GM19372 (cell line): ENCODE data around the gene TIGIT.

Experiments
- ATAC-seq: cut with Tn5 transposase; IDR thresholded peaks from one replicate; pipeline ENCODE4 v1.9.1; 2021; ENCODE audit warnings: mild to moderate bottlenecking, low read depth, moderate library complexity; ENCODE audit not compliant: unreplicated experiment

Gene TIGIT

GRCh38 chr3:114308830-114309229, 15.0 kb downstream of the TIGIT start:
- ATAC-seq = peak; percentile 82

DNA sequence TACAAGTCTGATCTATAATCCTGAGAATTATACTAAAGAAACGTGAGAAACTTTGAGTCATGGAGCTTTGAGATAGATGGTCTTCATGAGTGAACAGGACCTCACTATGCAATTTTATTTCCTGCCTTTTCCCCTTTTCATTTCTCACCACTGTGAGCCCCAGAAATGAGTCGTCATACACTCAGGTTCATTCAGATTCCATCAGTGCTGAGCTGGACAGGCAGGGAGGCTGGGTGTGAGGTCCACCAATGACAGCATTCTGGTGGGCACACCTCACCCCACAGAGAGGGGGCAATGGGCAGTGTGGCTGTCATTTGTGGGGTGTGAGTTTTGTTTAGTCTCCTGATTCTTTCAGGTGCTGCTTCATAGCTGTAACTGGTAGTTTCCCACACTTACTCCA, 16.9 kb downstream of the TIGIT start:
- no peak for ATAC-seq

- ATAC-seq = no peak
Measured at GRCh38 chr3:114313426-114313825, 19.6 kb downstream of the TIGIT start.

DNA sequence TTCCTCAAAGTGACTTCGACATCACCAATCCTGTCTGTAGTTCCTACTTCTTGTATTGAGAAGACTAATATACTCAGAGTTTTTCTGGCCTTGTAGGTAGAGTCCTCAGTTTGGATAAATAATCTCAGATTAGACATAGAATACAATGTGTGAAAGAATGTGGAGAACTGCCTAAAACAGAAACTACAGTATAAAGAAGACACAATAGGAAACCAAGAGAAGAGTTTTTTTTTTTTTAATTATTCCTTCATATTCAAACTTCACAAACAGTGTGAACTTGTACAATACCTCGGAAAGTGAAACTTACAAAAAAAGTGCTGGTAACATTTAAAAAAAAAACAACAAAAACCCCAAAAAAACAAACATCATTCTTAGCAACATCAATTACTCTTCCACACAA, 20.5 kb downstream of the TIGIT start:
- no peak for ATAC-seq

GRCh38 chr3:114318295-114318694, 24.5 kb downstream of the TIGIT start:
- ATAC-seq = no peak

DNA sequence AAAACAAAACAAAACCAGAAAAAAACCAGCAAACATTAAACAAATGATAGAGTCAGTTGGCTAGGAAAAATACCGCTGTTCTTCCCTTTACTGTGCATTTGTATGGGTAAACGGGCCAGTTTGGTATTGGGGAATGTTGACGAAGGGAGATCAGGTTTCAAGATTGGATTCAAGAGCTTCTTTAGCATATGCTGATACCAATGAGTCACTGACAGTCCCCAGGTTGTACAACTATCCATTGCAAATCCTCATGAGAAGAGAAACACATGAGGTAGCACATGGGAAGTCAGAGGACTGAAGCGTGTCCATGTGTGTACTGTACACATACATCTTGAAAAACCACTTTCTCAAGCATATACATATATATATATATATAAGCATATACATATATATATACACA, 25.6 kb downstream of the TIGIT start:
- ATAC-seq = no peak

- ATAC-seq = no peak
Measured at GRCh38 chr3:114320246-114320645, 26.4 kb downstream of the TIGIT start.

DNA sequence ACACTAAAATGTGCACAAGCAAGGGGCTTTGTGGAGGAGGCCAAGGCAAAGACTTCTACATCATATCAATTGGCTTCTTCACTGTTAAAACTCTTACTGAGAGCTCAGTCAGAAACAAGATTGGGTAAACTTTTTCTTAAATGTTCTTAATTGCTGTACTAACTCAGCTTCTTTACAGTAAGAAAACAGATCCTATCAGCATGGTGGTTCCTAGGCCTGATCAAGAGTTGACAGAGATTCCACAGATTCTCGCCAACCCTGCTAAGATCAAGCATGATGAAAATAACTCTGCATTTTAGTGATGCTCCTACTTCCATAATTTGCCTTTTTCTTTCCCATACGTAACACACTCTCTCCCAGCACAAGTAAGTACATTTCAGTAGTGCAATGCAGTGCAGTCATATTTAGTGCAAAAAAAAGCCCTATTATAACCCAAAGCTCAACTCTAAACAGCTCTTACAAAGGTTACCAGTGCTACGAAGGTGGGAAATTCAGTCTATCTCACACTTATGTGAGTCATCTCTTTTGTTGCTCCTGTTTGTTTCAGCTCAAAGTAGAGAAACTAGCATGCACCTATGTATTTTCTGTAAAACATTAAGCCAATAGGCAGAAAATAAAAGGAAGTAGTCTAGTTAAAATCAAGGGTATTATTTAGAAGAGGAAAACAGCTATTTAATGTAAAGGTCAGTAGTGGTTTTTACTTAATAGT, 29.9 kb downstream of the TIGIT start:
- no peak for ATAC-seq

DNA sequence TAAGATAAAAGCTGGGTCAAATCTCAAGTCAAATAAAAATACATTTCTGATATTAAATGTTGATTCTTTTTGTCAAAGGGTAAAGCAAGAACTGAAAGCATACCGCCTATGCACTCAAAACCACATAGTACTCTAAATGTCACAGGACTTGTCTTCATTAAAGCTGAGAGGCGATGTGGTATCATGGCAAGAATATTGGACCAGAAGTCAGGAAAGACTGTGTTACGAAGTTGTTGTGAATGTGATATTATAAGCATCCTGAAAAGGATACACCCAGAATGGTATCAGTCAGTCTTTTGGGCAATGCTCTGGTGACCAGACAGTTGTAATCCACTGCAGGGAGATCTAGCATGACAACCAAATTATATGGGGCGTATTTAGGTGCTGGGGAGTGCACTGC, 33.8 kb downstream of the TIGIT start:
- ATAC-seq = peak; percentile 49

DNA sequence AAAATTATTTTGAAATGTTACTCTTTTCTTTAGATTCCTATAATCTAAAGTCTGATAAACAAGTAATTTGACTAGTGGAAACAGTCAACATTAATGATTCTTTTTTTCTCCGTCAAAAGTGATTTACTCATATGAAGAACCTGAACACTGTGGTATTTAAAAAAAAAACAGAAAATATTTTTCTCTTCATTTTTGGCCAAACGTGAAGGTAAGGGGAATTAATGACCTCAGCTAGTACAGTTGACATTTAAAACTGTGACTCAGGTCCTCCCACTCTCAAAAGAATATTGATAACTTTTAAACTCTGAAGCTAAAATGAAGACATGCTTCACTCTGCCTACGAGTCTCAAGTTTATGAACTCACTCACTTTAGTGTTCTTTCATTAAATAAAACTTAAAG, 34.5 kb downstream of the TIGIT start:
- no peak for ATAC-seq

GRCh38 chr3:114329823-114330222, 36.0 kb downstream of the TIGIT start:
- ATAC-seq = no peak

DNA sequence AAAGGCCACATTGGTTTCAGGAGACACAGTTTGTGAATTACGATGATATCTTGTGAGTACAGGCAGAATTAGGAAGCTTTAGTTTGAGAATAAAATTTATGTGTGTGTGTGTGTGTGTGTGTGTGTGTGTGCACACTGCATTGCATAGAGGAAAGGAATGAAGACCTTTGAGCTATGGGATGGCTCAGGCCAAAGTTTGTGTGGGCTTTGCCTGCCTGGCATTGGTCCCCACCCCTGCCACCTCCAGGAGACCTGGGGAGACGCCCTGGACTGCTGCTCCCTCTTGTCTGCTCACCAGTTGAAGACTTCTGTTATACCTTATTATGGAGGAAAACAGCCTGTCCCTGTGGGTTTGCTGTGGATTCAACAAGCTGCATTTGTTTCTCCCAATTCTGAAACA, 37.2 kb downstream of the TIGIT start:
- no peak for ATAC-seq

DNA sequence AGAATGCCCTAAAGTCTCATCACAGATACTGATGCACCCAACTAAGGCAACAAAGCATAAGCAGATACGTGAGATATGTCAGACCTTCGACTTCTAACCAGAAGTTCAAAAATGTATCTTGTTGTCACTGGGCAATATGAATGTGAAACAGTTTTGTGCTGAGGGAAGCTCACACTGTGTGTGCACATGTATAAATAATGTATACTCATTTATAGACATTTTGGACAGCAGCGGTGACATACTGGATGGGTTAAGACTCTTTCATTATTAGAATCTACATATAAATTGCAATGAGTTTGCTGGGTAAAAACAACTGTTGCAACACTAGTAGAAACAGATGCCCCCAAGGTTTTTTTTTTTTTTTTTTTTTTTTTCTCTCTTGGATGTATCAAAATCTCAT, 37.9 kb downstream of the TIGIT start:
- ATAC-seq = no peak

DNA sequence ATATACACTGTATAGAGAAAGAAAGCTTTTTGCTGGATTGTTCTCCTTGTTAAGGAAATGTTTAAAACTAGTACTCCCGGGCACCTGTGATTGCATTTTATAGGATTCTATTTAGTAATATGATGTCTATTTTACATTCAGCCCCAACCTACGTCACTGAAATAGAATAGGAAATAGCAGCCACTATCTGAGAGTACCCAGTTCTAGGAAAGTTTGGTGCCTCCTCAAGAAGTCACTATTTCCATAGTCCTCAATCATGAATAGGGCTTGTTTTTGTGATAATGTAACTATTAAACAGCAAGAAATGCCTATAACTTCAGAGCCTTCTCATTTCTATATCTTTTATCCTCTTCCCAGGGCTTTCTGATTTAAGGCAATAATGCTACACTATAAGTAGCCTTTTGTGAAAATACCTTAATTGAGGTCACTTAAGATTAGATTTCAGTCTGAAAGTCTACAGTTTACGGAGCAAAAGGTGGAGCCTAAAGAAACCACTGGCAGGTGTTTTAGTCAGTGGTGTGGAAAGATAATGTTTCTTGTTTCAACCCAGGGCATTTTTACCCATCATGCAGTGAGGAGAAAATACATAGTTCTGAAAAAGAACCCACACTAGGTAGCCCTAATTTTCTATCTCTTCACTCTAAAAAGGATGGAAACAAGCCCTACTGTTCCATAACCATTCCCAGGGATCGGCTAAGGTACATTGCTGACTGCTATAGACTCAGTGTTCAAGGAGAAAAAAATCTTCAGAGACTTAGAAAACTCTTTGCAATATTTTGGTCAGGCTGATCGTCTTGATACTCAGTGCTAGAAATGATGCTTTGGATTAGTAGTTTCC, 38.7 kb downstream of the TIGIT start:
- no peak for ATAC-seq

GRCh38 chr3:114333180-114333922, 39.5 kb downstream of the TIGIT start:
- no peak for ATAC-seq

- ATAC-seq = no peak
Measured at GRCh38 chr3:114333923-114334240, 40.1 kb downstream of the TIGIT start.

DNA sequence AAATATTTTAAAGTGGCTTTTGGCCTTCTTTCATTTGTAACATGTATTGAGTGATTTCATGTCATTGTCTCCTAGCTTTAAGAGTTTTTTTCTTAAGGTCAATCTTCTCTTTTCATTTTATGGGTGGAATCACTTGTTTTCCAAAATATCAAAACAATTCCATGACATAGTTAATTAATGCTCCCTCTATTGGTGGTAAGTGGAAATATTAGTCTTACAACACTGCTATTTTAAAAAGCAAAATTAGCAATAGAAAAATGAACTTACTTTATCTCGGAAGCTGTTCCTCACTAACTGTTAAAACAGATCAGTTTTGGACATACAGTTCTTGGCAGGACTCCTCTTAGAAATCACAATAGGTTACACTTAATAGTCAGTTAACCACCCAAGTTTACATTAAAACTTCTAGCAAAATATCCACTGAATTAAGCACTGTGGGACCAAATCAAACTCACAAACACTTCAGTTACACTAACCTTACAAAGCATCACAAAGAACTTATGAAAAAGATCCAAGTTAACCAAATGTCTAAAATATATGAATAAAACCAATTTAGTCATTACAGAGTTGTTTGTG, 42.4 kb downstream of the TIGIT start:
- no peak for ATAC-seq

DNA sequence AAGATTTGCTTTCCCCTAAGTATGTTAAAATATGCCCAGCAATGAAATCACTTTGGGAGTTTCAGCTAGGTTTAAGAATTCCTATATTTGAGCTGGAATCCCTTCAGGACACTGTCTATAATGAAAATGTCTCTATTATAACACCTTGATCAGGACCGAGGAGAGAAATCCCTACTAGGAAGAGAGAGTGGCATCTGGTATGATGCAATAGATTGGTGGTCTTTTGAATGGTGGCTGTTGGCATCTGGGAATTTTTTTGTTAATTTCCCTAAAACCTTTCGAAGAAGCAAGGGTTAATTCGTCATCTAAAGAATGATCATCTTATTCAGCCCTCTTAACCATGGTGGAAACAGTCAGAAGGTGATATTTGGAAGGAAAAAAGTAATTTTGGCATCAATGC, 43.0 kb downstream of the TIGIT start:
- ATAC-seq = no peak

DNA sequence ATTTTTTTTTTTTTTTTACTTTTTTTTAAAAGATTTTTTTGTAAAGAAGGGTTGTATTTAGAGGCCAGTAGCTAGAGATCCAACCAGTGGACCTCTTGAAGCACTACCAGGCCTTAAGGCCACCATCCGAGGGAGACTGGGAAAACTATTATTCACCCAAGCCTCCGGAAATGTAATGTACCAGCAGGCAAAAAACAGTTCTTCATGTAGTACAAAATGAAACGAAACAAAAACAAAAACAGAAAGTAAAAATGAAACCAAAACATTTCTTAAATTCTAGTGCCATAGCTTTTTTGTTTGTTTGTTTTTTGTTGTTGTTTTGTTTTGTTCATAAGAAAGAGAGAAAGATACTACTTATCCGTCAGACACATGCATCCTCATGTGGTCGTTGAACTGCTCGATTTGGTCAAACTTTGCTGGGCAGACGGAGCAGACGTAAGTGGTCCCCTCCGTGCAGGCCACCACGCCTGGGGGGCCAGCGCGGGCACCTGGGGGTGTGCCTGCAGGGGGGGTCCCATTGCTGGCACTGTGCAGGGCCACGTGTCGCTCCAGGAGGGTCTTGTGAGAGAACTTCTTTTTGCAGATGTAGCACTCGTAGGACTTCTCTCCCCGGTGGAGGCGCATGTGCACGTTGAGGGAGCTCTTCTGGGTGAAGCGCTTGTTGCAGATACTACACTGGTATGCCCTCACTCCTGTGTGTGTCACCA, 45.0 kb downstream of the TIGIT start:
- ATAC-seq = no peak

- ATAC-seq = no peak
Measured at GRCh38 chr3:114344492-114344891, 50.7 kb downstream of the TIGIT start.

DNA sequence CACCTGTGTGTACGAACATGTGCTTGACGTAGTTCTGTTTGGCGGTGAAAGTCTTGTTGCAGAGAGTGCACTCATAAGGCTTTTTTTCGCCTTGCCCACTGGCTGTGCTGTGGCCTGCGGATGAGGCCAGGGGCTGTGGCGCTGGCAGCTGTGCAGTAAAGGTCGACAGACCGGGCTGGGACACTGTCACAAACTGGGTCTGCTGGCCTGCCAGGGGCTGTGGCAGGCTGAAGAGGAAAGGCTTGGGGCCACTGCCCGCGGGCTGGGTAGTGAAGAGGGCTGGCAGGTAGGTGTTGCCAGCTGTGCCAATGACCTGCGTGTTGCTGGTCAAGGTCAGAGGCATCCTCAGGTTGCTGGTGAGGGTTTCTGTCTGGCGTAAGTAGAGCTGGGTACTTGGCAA, 56.4 kb downstream of the TIGIT start:
- ATAC-seq = no peak
